HuH-7 (cell line): ENCODE data around the gene BEND2.
"Not testable (repeated sequence)": the region's sequence is repeated elsewhere in the genome, so short reads cannot be mapped to it uniquely, and the experiment has no call there.

Experiments used
- DNase-seq: peaks from one replicate; pipeline ENCODE4 v3.0.0; 2011; ENCODE audit warnings: low spot score

The BEND2 gene

DNA sequence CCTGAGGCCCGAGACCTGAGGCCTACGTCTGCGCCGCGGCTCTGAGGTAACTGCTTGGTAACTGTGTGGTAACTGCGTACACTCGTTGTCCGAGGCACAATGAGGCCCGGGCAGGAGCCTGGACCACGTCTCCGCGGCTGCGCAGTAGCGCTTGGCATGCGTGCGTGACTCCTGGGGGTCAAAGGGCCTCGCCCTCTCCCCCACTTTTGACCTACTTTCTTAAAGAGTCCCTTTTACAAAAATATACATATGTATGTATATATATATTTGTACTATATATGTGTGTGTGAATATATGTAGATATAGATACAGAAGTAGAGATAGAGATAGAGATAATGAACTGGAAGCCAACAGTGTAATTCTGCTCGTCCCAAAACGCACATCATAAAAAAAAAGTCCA is at the start of gene BEND2:
TSS of gene BEND2 (minus strand) at position 101 of the 400 bp plus-strand sequence. CDS start 136 bp downstream, outside the sequence.
- DNase-seq: no peak

DNA sequence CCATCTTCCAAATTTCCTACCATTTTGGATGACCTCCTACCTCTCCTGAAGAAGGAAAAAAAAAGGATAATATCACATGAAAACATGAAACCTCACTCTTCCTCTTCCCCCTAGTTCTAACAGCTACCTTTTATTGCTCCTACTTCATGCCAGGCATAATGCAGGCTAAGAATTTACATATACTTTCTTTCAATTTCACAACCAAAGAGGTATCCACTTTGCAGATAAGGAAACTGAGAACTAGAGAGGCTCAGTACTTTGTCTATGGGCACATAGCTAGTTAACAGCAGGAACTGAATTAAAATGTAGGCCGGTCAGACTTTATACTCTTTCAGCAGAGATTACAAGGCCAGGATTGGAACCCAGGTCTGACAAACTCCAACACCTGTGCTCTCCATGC is 34.4 kb upstream of the BEND2 start:
- DNase-seq: no peak

DNA sequence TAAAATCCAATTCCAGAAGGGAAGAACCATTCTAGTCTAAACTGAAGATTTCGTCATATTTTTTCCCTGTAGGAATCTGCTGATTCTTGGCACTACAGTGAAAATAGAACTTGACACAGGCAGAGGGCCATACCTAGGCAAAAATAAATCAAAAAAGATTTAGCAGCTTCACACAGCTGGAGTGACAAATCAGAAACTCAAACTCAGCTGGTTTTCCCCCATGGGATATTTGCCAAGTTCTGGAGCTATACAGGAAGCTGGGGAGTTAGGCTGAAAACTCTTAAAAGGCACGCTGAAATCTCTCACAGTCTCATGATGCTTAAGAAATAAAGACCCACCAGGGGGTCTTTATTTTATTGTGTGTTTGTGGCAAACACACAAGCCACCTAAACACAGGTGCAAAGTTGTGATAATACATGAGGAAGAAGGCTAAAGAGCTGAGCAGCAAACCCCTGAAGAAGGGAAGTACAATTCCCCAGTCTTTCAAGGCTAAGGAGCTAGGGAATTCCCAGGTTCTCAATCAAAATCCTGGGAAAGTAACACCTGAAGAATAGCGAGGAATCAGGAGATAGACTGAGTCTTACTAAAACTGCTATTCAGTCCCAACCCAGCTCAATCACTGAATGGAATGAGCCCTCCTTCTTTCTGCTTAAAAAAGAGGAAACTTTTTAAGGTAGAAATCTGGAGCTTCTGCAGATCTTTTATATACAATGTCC is 32.1 kb upstream of the BEND2 start:
- no peak for DNase-seq

GRCh38 chrX:18229646-18230045 is 9.0 kb upstream of the BEND2 start:
- DNase-seq: not testable (repeated sequence)

GRCh38 chrX:18228069-18228468 is 7.4 kb upstream of the BEND2 start:
- no peak for DNase-seq

DNA sequence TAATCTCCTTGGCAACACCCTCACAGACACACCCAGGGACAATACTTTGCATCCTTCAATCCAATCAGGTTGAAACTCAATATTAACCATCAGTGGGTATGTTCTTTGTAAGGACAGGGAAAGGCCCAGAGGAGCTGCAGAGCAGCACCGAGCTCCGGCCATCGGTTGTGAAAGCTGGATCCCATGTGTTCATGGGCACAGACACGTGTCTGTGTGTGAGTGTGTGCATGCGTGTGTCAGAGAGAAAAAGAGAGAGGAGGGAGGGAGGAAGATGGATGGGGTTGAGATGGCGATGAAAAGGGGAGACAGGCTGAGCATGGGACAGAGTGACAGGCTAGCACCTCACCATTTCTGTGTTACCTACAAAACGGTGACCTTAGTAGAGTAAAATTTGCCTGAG is 6.8 kb upstream of the BEND2 start:
- no peak for DNase-seq

GRCh38 chrX:18210470-18210869 is 10.2 kb downstream of the BEND2 start:
- no peak for DNase-seq

DNA sequence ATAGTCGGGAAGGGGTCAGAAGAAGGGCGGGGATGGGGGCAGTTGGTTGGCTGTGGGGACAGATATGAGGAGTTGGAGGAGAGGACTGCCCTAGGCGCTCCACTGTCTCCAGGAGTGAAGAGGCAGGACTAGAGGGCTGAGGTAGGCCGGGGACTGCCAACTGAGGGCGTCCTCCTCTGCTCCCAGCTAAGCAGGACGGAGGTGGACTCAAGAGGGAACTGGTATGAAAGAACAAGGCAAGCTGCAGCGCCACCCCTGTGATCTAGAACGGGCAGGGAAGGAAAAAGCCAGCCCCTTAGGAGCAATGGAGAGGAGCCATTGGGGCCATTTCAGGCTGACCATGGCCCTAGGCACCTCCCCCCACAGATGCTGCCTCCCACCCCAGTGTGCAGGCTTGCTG is 14.0 kb downstream of the BEND2 start:
- no peak for DNase-seq

- no peak for DNase-seq
Measured at GRCh38 chrX:18203631-18204030, 17.1 kb downstream of the BEND2 start.

DNA sequence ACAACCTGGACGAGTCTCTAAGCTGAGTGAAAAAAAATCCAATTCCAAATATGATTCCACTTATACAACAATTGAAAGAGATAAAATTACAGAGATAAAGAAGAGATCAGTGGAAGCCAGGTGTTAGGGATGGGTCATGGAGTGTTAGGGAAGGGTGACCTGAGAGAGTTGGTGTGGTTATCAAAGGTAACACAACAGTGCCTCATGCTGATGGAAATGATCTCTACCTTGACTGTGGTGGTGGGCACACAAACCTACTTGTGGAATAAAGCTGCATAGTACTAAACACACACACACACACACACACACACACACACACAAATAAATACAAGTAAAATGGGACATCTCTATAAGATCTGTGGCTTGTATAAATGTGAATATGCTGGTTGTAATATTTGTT is 26.0 kb downstream of the BEND2 start:
- DNase-seq: no peak

DNA sequence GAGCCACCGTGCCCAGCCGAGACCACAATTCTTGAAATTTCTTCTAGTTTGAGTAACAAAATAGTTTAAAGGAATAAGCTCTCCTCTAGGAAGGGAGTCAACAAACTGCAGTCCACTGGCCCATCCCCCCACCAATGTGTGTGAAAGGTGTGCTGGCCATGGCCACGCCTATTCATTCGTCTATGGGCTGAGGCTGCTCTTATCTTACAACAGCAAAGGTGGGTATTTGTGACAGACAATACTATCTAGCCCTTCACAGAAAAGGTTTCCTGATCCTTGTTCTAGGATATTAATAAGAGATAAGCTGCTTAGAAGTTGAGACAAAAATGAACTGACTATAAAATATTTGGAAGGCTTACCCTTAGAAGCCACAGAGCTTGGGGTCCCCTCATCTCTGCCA is 41.2 kb downstream of the BEND2 start:
- DNase-seq: no peak

GRCh38 chrX:18174971-18175370 is 45.7 kb downstream of the BEND2 start:
- no peak for DNase-seq

- DNase-seq: no peak
Measured at GRCh38 chrX:18174209-18174608, 46.5 kb downstream of the BEND2 start.

GRCh38 chrX:18173494-18174180 is 47.0 kb downstream of the BEND2 start:
- no peak for DNase-seq

DNA sequence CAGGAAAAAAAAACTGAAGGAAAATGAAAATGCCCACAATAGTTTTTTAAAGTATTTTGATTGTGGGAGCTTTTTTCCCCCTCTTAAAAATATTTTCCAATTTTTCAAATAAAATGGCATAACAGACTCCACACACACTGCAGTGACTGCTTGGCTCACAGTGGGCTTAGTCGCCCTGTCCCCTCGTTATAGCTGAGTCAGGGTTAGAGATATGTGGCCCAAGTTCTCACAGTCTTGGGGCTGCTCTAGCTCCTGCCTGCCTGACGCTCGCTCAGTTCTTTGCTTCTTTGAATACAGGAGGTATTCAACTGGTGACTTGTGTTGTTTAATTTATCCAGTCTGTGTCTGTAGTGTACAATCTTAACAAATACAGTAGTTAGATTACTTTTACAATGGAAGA is 47.7 kb downstream of the BEND2 start:
- DNase-seq: no peak

GRCh38 chrX:18170910-18171309 is 49.8 kb downstream of the BEND2 start:
- no peak for DNase-seq

DNA sequence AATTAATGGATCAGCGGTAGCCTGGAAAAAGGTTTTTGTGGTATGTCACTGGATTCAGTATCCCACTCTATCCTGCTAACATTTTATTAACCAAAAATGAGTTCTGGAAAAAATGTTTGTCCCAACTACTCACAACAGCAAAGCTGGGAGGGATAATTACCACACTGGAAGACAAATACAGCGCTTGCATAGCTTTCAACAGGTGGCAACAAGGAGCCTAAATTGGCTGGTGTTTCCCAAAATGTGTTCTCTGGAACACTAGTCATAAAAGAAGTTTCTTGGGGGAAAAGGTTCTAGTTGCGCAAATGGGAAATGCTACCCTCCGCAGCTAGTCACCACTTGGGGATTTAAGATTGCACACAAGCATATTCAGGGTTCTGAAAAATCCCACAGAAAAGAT is 54.6 kb downstream of the BEND2 start:
- no peak for DNase-seq

GRCh38 chrX:18160369-18160768 is 60.3 kb downstream of the BEND2 start:
- DNase-seq: no peak

GRCh38 chrX:18158963-18159362 is 61.7 kb downstream of the BEND2 start:
- no peak for DNase-seq

- no peak for DNase-seq
Measured at GRCh38 chrX:18151649-18152048, 69.0 kb downstream of the BEND2 start.

DNA sequence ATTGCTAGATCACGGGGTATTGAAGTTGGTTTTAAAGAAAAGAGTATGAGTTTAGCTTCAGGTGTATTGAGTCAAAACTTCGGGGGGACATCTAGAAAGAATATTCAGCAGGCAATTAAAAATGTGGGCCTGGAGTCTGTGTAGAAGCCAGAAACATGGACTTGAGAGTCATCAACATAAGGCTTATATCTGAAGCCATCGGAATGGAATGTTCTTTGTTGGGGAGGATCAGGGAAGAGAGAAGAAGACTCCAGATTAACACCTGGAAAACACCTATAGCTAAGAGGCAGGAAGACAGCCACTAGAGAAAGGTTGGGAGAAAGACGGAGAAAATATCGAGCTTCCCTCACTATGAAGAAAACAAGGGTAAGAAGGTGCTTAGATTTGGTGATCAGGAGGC is 69.5 kb downstream of the BEND2 start:
- no peak for DNase-seq

DNA sequence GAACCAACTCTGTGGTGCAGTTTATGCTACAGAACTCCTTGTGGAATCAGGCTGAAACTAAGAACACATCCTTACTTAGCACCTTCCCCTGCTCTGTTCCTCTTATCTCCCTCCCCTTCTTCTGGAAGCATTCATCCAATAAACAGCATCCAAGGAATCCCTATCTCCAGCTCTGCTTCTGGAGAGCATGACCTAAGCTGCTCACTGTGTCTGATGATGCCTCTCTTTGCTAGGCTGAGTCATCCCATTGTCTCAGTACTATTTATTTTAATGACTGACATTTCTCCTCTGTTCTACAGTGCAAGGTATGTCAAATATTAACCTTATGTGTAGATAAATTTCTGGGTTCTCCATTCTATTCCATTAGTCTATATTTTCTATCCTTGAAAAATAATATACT is 71.2 kb downstream of the BEND2 start:
- DNase-seq: no peak

GRCh38 chrX:18146954-18147353 is 73.7 kb downstream of the BEND2 start:
- DNase-seq: peak; percentile 1

DNA sequence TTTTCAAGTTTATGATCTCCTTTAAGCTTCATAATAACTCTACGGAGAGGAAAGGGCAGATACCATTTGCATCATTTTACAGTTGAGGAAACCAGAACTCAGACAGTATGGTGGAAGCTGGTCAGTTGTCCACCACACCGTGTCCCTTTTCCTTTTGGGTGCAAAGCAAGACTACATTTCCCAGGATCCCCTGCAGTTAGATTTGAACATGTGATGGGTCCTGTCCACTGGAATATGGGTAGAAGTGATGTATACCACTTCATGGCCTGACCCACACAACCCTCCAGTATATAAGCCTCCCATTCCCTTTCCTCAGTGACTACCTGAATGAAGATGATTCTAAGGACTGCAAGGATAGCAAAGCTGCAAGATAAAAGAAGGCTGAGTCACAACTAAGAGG is 74.7 kb downstream of the BEND2 start:
- DNase-seq: no peak
